ENCODE data around the gene AMPD1. TPM values are rescaled to one million over a fixed set of nuclear protein-coding genes. Genes with fewer than 3 reads are reported as not detected.

AMPD1 gene
- total RNA-seq, 2 donors from 2014 or later = 0.23 to 0.40 TPM

GRCh38 chr1:114641377-114641776, 54.0 kb downstream of the AMPD1 start:
- Histone ChIP-seq H3K4me3 (no peak overlapping the region), H3K9me3 (no peaks in the 10 kb centered on the region), H3K27ac (no peak overlapping the region), H3K36me3 (no peaks in the 10 kb centered on the region), H3K4me1 (replicated peaks) (no peaks in the 10 kb centered on the region), H3K27me3 (replicated peaks; ENCODE audit: insufficient read depth) (no peaks in the 10 kb centered on the region)
- DNase-seq (ENCODE audit: low spot score) = no peak
- intact Hi-C loops (cut with DNase I) = no loop called here
- TF ChIP-seq POLR2AphosphoS5 (IDR thresholded peaks at IDR 0.05) = no peak
- no peak for TF ChIP-seq POLR2A (IDR thresholded peaks at IDR 0.05)
- TF ChIP-seq, protein P1, sequence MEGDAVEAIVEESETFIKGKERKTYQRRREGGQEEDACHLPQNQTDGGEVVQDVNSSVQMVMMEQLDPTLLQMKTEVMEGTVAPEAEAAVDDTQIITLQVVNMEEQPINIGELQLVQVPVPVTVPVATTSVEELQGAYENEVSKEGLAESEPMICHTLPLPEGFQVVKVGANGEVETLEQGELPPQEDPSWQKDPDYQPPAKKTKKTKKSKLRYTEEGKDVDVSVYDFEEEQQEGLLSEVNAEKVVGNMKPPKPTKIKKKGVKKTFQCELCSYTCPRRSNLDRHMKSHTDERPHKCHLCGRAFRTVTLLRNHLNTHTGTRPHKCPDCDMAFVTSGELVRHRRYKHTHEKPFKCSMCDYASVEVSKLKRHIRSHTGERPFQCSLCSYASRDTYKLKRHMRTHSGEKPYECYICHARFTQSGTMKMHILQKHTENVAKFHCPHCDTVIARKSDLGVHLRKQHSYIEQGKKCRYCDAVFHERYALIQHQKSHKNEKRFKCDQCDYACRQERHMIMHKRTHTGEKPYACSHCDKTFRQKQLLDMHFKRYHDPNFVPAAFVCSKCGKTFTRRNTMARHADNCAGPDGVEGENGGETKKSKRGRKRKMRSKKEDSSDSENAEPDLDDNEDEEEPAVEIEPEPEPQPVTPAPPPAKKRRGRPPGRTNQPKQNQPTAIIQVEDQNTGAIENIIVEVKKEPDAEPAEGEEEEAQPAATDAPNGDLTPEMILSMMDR (IDR thresholded peaks at IDR 0.05) = no peak
- 88% methylated on average over 2 of the region's 2 CpGs for WGBS

- H3K27me3 ChIP-seq (replicated peaks; ENCODE audit: insufficient read depth) = no peaks in the 10 kb centered on the region
- intact Hi-C loops (cut with DNase I) = no loop called here
- no peaks in the 10 kb centered on the region for H3K36me3 ChIP-seq
- WGBS = 67% methylated on average over 3 of the region's 3 CpGs
- no peak overlapping the region for H3K27ac ChIP-seq
- no peak for TF ChIP-seq POLR2A (IDR thresholded peaks at IDR 0.05)
- no peak for TF ChIP-seq POLR2AphosphoS5 (IDR thresholded peaks at IDR 0.05)
- TF ChIP-seq, protein P1 (IDR thresholded peaks at IDR 0.05) = no peak
- no peak for DNase-seq (ENCODE audit: low spot score)
- no peak overlapping the region for H3K4me3 ChIP-seq
- H3K4me1 ChIP-seq (replicated peaks) = no peaks in the 10 kb centered on the region
- no peaks in the 10 kb centered on the region for H3K9me3 ChIP-seq
These were observed 56.4 kb downstream of the AMPD1 start for GRCh38 chr1:114638910-114639309.

- H3K27me3 ChIP-seq (replicated peaks; ENCODE audit: insufficient read depth) = no peaks in the 10 kb centered on the region
- TF ChIP-seq, protein P1 (IDR thresholded peaks at IDR 0.05) = no peak
- TF ChIP-seq POLR2A (IDR thresholded peaks at IDR 0.05) = no peak
- TF ChIP-seq POLR2AphosphoS5 (IDR thresholded peaks at IDR 0.05) = no peak
- no peaks in the 10 kb centered on the region for H3K9me3 ChIP-seq
- H3K27ac ChIP-seq = no peak overlapping the region
- no peaks in the 10 kb centered on the region for H3K36me3 ChIP-seq
- no peak for DNase-seq (ENCODE audit: low spot score)
- intact Hi-C loops (cut with DNase I) = no loop called here
- H3K4me1 ChIP-seq (replicated peaks) = no peaks in the 10 kb centered on the region
- H3K4me3 ChIP-seq = no peak overlapping the region
These were observed 62.9 kb downstream of the AMPD1 start for GRCh38 chr1:114632427-114632826.

- 17% methylated on average over 2 of the region's 2 CpGs for WGBS
- intact Hi-C loops (cut with DNase I) = no loop called here
- Histone ChIP-seq H3K4me1 (replicated peaks) (no peaks in the 10 kb centered on the region), H3K36me3 (no peaks in the 10 kb centered on the region), H3K27ac (no peak overlapping the region), H3K4me3 (no peak overlapping the region), H3K9me3 (no peaks in the 10 kb centered on the region), H3K27me3 (replicated peaks; ENCODE audit: insufficient read depth) (no peaks in the 10 kb centered on the region)
- TF ChIP-seq, protein P1 (IDR thresholded peaks at IDR 0.05) = no peak
- TF ChIP-seq POLR2AphosphoS5 (IDR thresholded peaks at IDR 0.05) (no peak), POLR2A (IDR thresholded peaks at IDR 0.05) (no peak)
- no peak for DNase-seq (ENCODE audit: low spot score)
These were observed 68.2 kb downstream of the AMPD1 start for GRCh38 chr1:114627107-114627506.

DNA sequence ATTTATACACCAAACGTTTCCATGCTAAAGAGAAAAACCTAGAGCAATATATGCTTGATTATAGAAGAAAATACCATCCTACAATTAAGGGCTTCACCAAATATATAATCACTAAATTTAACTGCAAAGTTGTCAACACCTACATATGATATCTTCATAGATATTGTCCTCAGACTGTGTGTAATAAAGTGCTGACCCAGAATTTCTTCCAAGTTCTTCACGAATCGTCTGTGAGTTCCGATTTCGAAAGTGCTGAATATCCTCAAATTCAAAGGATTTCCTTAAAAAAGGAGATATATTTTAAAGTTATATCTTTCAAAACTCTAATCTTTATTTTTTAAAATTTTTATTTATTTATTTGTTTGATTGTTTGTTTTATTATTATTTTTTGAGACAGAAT, 72.0 kb downstream of the AMPD1 start:
- H3K27ac ChIP-seq = no peak overlapping the region
- WGBS = 97% methylated on average over 5 of the region's 5 CpGs
- H3K36me3 ChIP-seq = no peaks in the 10 kb centered on the region
- H3K9me3 ChIP-seq = no peaks in the 10 kb centered on the region
- intact Hi-C loops (cut with DNase I) = no loop called here
- H3K4me1 ChIP-seq (replicated peaks) = no peaks in the 10 kb centered on the region
- no peak for DNase-seq (ENCODE audit: low spot score)
- no peak for TF ChIP-seq POLR2AphosphoS5 (IDR thresholded peaks at IDR 0.05)
- H3K4me3 ChIP-seq = no peak overlapping the region
- no peaks in the 10 kb centered on the region for H3K27me3 ChIP-seq (replicated peaks; ENCODE audit: insufficient read depth)

Small RNA genes lying within 50 kb of the gene (small RNA-seq; reads per million reads assigned to genes)
- 0 reads per million in 2 donors for gene RN7SL432P
- gene RNY1P13 = 0 reads per million in 2 donors

Other genes with a start within 250 kb of the AMPD1 start
- 10 to 100 TPM; 36.7 to 54.9 TPM for gene TRIM33, start 184.3 kb downstream of the AMPD1 start, total RNA-seq
- gene BCAS2, start 113.9 kb downstream of the AMPD1 start, total RNA-seq = 10 to 100 TPM; 35.9 to 38.5 TPM
- 10 to 100 TPM in 1 of 2 donors, 1 to 10 TPM in 1; 2.9 to 10.6 TPM for gene DENND2C, start 25.5 kb downstream of the AMPD1 start, total RNA-seq
- 10 to 100 TPM; 23.4 to 24.6 TPM for gene NRAS, start 21.2 kb upstream of the AMPD1 start, total RNA-seq
- 100 to 1,000 TPM; 458 to 889 TPM for gene CSDE1, start 62.4 kb upstream of the AMPD1 start, total RNA-seq
- gene SIKE1, start 85.1 kb upstream of the AMPD1 start, total RNA-seq = 10 to 100 TPM; 21.9 to 33.7 TPM
- gene SYCP1, start 159.3 kb upstream of the AMPD1 start, total RNA-seq = 1 to 10 TPM in 1 of 2 donors, not detected in 1; 9.3 TPM